GM21576 (cell line): Measurements from ENCODE around the gene ATP8B4.
"Not testable (repeated sequence)": the region's sequence is repeated elsewhere in the genome, so short reads cannot be mapped to it uniquely, and the experiment has no call there.

ENCODE experiments used
- ATAC-seq: cut with Tn5 transposase; IDR thresholded peaks from one replicate; pipeline ENCODE4 v1.9.1; 2021; ENCODE audit warnings: mild to moderate bottlenecking, moderate library complexity; ENCODE audit not compliant: unreplicated experiment

ATP8B4 gene

DNA sequence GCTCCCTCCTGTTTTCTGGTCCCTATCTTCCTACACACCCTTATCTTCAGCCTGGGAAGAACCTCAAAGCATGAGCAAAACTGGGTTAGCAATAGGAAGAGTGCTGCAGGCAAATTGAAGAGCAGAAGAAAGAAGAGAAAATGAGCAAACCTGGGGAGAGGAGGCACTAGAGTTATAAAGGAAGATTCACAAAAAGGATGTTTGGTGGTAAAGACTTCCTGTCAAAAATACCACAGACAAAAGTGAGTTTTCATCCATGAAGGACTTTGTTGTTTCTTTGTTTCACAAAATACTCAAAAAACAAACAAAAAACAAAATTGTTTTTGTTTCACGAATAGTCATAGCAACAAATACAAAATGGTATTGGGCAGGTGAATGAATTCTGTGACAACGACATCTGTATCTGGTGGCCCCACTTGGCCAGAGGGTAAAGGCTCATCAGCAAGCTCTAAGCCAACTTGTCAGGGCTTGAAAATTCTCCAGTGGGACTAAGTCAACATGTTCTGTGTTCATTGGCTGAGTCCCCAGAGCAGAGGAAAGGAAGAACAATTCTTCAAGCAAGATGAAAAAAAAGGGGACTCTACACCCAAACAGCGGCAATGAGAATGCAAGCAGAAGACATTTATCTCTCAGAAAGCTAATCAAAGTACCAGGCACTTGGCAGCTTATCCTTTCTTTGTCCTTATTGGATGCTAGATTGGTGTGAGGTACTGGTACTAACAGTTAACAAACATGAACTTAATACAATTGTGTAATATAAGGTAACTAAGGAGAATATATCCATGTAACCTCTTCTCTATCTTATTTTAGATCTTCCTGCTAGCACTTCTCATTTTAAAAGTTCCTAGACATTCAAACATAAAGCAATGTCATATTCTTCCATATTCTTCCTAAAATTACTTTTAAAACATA lies 9.7 kb downstream of the ATP8B4 start:
- no peak for ATAC-seq

DNA sequence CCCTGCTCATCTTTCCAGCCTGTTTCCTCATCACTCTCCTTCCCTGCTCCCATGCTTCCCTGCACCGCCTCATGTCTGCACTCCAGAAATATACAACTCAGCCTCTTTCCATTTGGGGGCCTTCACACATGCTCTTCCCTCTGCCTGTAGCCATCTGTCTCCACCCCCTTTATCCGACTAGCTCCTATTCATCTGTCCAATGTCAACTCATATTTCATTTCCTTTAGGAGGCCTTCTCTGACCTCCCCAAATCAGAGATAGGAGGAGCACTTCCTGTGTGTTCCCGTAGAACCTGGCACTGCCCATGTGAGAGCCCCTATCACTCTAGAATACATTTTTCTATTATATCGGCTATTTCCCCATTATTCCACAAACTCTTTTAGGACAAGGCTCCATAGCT lies 10.6 kb downstream of the ATP8B4 start:
- no peak for ATAC-seq

DNA sequence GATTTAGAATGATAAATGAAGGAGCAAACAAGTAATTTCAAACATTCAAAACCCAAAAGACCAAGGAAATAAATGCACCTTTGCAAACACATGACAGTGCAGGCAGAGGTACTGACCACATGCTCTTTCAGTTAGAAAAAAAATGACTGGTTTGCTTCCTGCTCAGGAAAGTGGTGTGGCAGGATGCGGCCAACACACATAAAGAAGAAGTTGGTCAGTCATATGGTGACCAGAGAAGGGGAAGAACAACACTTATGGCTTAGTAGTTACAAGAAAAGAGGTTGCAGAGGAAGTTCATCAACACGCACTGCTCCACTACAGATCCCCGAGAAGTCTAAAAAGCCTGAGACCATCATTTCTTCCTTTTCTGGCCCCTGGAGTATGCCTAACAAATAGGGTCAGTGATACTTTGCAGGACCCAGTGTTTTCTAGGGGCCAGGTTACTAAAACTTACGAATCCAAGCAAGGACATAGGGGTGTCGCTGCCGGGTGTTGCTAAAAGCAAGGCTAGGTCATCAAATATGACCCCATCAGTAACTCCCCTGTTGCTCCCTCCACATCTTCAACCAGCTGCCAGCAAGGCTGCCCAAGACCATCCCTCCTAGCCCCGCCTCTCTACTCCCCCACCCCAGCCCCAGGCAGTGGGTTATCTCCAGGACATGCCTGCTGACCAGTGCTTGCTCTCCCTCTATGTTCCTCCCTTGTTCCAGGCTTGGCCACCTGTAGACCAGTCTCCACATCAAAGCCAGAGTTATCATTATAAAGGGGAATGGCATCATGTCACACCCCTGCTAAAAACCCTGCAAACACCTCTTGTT lies 11.2 kb downstream of the ATP8B4 start:
- ATAC-seq: peak; percentile 95

DNA sequence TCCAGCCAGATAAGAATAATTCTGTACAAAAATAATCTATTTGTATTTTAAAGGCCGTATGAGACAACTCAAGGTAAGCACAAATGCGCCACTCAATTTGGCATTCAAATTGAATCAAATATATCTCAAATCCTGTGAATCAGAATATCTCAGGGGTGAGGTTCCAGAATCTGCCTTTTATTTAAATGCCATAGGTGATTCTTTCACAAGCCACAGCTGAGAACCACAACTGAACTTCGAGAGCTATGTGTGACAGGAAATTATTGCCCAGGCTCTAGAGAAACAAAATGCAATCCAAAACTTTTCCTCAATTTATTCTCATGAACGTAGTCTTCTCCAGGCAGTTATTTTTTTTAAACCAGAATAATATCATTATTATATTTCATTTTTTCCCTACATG lies 11.9 kb downstream of the ATP8B4 start:
- ATAC-seq: no peak

DNA sequence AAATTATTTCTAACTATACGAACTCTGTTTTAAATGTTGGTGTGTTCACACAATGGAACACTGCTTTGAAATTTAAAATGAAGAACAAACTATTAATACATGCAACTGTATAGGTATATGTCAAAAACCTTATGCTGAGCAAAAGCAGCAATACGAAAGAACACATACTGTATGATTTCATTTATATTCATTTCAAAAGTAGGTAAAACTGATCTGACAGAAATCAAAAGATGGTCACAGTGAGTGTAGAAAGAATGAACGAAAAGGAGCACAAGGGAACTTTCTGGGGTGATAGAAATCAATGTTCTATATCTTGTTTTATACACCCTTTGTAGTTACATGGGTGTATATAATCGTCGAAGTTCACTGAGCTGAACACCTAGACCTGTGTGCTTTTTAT lies 12.6 kb downstream of the ATP8B4 start:
- ATAC-seq: no peak

DNA sequence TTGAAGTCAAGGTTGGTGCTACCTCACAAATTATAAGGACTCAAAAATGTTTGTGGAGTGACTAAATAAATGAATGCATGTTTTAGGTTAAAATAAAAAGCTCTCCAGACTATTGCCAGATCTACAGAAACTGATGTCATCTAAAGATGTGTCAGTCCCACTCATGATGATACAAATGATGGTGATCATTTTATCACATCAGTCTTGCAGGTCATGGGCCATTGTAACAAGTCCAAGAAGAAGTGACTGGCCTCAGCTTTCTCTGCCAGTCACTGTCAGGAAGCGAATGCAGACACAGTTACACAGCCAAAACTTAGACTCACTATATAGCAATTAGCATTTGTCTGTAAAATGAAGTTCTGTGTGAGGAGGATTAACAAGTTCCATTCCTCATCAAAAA lies 18.5 kb downstream of the ATP8B4 start:
- ATAC-seq: no peak

DNA sequence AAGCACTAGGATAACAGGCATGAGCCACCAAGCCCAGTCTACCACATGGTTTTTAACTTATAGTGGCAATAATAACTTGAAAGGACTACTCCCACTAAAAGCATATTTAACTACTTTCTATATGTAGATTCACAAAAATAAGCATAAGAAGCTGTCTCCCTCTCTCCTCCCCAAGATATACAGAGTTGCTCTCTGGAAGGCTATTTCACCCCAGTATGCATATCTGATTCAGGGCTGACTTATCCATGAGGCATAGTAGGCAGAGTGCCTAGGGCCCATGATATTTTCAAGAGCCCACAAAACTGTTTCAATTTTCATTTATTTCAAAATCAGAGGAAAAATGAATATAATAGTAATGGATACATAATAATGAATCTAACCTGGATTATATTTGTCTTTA lies 20.5 kb downstream of the ATP8B4 start:
- no peak for ATAC-seq

DNA sequence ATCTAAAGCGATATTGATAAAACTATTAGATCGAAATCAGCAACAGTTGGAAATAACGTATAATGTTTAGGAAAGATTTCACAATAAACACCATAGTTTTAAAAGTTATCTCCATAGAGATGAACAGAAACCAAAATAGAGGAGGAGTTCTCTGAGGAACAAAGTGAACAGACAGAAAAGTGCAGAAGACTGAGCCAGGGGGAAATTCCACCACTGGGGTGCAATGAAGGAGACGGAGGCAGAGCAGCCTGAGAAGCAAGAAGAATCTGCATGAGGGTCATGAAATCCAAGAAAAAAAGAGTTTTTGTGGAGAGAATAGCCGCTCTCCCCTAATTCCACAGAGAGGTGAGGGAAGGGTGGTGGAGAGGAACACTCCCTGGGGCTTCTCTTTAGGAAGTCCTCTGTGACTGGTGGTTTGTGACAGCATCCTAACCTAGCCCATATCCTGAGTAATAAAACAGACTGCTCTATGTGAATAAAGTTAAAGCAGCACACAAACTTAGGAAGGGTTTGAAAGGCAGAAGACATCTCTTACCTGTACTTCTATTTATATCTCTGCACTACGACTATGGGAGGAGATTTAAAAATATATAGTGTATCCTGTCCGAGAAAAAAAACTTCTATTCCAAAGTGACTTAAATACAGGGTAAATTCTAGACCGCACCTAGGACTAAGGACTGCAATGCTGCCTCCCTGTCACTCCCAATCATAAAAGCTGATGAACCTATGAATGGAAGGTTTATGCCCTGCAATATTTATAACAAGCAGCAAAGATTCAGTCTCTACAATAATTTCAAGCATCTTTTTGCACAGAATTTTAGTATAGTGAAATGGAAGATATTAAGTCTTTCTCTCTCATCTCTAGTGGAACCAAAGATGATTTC lies 22.9 kb downstream of the ATP8B4 start:
- no peak for ATAC-seq

DNA sequence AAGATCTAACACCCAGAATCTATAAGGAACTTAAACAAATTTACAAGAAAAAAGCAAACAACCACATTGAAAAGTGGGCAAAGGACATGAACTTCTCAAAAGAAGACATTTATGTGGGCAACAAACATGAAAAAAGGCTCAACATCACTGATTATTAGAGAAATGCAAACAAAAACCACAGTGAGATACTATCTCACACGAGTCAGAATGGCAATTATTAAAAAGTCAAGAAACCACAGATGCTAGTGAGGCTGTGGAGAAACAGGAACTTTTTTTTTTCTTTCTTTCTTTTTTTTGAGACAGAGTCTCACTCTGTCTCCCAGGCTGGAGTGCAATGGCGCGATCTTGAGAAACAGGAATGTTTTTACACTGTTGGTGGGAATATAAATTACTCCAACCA lies 29.6 kb downstream of the ATP8B4 start:
- not testable (repeated sequence) for ATAC-seq

DNA sequence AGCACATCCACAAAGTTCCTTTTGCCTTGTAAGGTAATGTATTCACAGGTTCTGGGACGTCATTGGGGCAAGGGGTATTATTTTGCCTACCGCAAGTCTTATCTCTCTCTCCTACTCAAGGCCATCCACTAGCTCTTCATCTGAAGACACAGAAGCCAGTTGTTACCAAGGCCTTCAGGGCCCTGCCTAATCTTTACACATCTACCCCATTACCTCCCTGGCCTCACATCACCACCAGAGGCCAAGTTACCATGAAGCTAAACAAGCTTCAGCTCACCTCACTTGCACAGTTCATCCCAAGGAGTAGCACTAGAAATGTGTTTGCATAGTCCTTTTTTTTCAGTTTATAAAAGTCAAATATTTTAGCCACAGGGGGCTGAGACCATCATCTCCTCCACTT lies 34.1 kb downstream of the ATP8B4 start:
- no peak for ATAC-seq

DNA sequence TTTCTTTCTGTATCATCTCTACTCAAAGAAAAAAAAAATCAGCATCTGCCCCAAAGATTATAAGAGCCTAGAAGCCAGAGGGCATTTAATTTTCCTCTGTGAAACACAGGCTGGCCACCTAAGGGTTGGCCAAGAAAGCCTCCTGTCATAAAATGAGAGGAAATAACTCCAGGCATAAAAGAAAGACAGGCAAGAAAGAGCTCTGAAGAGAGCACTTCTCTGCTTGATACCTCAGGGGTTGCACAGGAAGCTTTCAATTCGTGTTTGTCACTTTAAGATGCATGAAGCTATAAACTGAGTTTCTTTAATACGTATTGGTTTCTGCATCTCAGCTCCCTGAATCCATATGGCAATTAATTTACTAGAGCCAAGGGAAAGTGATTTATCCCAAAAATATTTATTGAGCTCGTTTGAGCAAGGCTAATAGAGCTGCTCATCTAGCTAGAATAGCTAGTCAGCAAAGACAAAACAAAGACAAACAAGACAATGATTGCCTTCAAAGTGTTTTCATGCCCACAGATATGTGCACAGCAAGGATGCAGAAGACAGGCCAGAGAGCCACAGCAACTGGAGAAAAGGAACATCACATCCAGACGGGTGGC lies 35.5 kb downstream of the ATP8B4 start:
- ATAC-seq: no peak

DNA sequence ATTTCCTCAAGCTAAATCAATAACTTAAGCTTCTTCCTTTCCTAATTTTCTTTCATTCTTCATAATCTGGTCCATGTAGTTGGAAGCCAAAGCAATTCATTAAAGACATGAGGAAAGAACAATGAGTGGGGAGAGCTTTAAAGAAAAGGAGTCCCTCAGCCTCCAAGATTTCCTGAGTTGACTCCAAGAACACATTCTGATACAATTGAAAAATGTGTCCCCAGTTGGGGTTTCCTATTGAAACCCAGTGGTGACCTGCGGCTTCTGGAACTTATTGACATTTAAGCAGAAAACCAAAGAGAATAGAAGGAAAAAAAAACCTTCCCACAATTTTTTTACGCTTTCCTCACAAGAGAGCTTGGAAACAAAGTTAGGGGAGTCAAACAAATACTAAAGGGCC lies 37.0 kb downstream of the ATP8B4 start:
- no peak for ATAC-seq

DNA sequence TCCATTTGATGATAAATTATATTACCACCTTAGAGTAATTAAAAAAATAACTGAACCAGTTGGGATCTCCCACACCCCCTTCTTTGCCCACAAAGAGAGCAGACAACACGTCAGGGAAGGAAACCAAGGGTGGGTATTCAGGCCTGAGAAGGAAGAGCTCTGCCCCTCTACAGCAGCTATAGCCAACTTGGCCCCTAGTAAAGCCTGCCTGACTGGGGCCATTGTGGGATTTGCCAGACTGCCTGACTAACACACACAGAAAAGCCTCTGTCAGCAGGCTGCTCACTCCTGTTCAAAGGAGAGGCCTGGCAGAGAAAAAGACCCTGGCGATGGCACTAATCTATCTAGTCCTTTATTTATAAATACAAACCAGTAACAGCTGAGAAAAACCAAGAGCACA lies 41.4 kb downstream of the ATP8B4 start:
- no peak for ATAC-seq

DNA sequence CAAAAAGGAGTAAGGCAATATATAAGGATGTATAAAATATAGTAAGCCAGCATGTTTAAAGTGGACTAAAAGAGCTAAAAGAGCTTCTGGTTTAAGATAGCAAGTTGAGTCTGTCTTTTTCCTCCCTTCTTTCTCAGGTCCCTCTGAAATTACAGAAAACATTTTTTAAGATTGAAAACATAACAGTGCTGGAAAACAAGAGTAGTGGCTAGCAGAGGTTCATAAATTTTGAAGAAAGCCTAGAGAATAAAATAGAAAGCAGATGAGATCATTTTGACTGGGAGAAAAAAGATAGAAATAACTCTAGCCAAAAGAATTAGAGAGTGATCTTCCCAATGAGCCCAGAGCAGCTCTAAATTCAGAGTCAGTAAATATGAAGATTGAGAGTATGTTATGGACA lies 41.9 kb downstream of the ATP8B4 start:
- no peak for ATAC-seq

DNA sequence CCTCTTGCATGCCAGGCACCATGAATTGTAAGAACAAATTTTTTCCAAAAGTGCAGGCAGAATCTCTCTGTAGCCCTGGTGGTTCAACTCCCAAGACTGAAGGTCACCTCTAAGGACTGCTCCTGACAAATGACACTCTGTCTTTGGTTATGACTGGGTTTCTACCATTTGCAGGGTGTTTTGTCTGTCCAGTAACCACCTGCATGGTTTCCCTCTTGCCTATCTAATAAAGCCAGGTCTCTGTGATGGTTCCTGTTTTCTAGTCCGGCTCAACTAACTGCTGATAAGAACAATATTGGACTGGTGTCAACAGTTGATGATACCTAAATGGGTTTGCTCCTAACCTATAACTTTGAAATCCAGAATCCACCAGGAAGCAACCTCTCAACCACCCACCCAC lies 43.7 kb downstream of the ATP8B4 start:
- ATAC-seq: no peak

DNA sequence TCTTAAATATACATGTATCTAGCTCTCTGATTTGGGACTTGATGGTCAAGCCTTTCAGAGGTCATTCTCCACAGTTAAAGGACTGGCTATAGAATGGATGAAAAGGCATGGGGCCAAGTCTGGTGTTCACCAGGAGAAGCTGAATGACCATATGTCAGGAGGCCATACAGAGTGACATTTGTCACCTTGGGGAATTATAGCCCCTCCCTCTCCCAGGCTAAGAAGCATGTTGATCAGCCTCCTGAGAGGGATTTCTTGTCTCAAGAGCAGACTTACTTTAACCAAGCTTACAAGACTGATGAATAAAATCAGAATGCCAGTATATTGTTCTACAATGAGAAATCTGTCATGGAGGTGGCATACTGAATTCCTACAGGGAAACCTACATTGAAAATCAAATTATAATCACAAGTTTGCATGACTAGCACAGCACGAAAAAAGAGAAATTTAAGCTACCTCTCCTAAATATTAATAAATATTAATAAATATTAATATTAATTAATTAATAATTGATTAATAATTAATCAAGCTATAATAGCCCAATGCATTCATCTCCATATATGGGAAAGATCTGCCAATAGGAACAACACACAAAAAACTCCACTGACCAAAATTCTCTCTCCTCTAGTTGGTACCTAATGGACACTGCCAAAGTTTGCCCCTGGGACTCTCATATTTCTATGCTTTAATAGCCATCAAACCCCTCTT lies 47.3 kb downstream of the ATP8B4 start:
- no peak for ATAC-seq

DNA sequence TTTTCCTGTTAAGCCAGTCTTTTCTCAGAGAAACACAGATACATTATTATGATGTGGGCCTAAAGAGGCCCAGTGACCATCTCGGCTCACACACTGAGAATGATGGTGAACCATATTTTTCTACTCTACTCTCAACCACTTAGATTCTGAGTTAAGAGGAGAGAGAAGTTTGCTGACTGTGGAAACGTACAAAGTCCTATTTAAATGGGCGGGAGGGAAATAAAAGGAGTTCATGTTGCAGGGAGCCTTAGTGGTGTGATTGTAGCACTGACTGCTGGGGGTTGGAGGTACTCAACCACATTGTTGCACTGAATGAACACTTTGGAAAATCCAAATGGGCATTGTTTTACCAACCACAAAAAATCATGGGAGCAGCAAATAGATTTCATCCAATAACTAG lies 51.0 kb downstream of the ATP8B4 start:
- no peak for ATAC-seq

DNA sequence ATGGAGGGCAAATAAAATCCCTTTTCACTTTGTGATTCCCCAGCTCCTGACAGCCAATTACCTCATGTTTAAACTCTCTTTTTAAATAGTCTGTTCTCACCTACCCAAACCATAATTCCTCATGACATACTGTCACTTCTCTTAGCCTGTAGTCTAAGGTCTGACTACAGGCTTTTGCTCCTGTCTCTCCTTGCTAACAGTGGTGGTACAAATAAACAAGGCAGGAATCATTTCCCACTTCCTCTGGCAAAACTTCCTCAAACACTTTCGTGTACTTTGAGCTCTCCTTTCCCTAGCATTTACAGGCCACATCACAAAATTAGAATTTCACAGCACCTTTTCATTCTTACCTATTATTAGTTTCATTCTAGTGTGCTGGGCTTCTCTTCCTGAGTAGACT lies 51.8 kb downstream of the ATP8B4 start:
- no peak for ATAC-seq

DNA sequence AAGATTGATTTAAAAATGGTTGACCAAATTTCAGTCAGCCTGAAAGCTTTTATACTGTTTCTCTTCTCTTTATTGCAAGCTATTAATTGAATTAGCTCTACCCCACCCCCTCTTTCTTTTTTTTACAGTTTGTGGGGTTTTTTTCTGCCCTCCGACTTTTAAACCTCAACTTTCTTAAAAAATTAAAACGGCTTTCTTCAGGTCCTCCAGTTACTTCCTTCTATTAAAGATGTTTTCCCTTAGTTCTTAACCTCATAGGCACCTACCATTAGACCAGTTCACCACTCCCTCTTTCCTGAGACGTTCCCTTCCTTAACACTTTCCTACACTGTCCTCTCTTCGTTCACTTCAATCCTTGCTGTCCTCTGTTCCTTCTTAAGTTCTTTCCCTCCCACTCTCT lies 52.4 kb downstream of the ATP8B4 start:
- no peak for ATAC-seq

DNA sequence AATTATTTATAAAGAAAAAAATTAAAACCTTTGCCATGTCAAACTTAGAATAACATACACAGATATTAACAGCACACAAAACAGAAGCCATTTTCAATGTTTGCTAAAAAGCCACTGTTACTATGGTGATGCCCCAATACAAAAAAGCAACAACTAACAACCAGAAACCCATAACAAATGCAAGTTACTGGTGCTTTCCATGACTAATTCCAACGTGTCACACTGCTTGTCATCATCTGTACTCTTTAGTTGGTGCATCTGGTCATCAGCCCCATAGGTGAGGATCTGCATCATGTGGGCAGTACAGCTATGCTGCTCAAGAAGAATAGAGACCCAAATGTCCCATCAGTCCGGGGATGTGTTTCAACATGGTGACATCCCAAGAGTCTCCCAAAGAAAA lies 52.8 kb downstream of the ATP8B4 start:
- ATAC-seq: no peak
